Measurements from ENCODE around the gene SLC2A8. TPM values are rescaled to one million over a fixed set of nuclear protein-coding genes. Genes with fewer than 3 reads are reported as not detected.
A peak's percentile ranks its signal among the peaks of the same experiment; 100 is the strongest.

SLC2A8 gene
- polyA plus RNA-seq (2013, experiment 1 of 4), result 15.7 TPM
- polyA plus RNA-seq (2013, experiment 2 of 4), result 16.0 TPM
- 18.6 TPM for polyA plus RNA-seq (2013, experiment 3 of 4)
- 19.7 TPM for polyA plus RNA-seq (2013, experiment 4 of 4)

DNA sequence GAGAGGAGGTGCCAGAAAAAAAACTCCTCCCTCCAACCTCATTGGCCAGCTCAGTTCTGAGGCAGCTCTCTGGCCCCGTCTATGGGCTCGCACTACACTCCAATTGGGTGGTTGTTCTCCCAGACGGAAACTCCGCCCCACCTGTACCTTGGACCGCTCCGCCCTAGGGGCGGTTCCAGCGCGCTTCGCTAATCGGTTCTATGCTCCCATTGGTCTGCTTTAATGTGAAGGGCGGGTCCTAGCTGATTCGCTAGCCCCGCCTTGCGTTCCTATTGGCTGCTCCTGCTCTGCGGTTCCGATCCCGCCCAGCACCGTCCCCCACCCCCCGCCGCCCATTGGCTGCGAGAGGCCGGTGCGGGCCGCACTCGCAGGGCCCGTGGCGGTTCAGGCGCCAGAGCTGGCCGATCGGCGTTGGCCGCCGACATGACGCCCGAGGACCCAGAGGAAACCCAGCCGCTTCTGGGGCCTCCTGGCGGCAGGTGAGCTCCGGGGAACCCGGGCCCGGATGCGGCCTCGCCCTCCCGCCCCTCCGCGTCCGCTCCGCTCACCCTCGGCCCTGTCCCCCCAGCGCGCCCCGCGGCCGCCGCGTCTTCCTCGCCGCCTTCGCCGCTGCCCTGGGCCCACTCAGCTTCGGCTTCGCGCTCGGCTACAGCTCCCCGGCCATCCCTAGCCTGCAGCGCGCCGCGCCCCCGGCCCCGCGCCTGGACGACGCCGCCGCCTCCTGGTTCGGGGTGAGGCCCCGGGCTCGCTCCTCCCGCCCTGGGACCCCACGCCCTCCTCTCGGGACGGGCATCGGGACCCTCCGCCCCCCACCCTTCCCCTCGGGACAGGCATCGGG, at the start of gene SLC2A8:
Gene SLC2A8, plus strand, starts transcription at position 362 of the 838 bp plus-strand sequence. Its CDS starts 62 bp downstream, at position 424.
- Histone ChIP-seq H3K4me1 (ENCODE audit: control insufficient read depth, insufficient read depth, low read length) (no peaks in the 10 kb centered on the region), H3K4me3 (ENCODE audit: insufficient read depth, low read depth, low read length) (peak within 1 kb of the TSS; percentile 55), H3K36me3 (ENCODE audit: control insufficient read depth, insufficient read depth, low read length) (no peaks in the 10 kb centered on the region), H3K9me3 (ENCODE audit: control insufficient read depth, low read length) (no peaks in the 10 kb centered on the region), H3K27ac (ENCODE audit: insufficient read depth, low read depth, low read length, poor library complexity, severe bottlenecking) (no peak within 1 kb of the TSS), H3K27me3 (ENCODE audit: control insufficient read depth, insufficient read depth, low read length, poor library complexity, severe bottlenecking) (peaks cover 25% of the 10 kb centered on the region)
- 0% methylated on average over 87 of the region's 87 CpGs for WGBS, 2 experiments

DNA sequence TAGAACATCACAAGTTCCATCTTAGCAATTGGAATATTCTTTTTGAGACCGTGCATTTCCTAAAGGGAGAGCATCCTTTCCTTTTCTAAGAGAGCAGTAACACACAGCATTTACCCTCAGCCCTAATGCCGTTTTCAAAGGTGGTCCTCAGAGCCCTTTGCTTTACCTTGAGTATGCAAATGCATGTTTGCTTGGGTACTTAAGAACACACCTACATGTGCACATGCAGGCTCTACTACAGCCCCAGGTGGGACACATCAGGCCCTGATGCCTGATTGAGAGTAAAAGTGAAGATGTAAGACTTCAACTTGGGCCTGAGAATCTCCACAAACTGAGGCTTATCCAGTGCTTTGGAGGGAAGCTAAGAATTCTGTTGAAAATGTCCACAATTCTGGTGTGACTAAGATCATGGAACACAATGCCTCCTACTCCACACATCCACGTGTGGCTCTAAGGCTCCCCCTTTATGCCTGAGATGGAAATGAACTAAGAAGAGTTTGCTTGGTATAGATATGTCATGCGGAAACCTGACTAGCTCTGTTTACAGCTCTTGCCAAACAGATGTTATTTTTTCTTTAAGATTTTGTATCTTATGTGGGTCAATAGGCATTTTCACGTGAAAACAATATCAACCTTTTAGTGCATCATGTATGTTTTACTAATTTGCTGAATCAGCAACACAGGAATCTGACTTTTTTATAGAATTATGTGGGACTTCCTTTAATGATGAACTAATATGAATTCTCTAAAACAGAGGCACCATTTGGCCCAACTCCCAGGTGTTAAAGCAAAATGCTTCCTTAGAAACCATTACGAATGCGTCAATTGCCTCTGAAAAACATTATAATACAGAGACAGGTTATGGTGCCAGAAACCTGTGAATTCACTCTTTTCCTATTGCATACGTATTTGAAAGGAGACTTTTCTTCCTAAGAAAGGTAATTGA, 48.9 kb upstream of the SLC2A8 start:
- H3K36me3 ChIP-seq (ENCODE audit: control insufficient read depth, insufficient read depth, low read length), result no peaks in the 10 kb centered on the region
- H3K9me3 ChIP-seq (ENCODE audit: control insufficient read depth, low read length), result no peaks in the 10 kb centered on the region
- no peak overlapping the region for H3K4me3 ChIP-seq (ENCODE audit: insufficient read depth, low read depth, low read length)
- WGBS, 2 experiments, result 89% methylated on average over 7 to 8 of the region's 8 CpGs
- no peaks in the 10 kb centered on the region for H3K27me3 ChIP-seq (ENCODE audit: control insufficient read depth, insufficient read depth, low read length, poor library complexity, severe bottlenecking)
- no peaks in the 10 kb centered on the region for H3K4me1 ChIP-seq (ENCODE audit: control insufficient read depth, insufficient read depth, low read length)
- no peak overlapping the region for H3K27ac ChIP-seq (ENCODE audit: insufficient read depth, low read depth, low read length, poor library complexity, severe bottlenecking)

DNA sequence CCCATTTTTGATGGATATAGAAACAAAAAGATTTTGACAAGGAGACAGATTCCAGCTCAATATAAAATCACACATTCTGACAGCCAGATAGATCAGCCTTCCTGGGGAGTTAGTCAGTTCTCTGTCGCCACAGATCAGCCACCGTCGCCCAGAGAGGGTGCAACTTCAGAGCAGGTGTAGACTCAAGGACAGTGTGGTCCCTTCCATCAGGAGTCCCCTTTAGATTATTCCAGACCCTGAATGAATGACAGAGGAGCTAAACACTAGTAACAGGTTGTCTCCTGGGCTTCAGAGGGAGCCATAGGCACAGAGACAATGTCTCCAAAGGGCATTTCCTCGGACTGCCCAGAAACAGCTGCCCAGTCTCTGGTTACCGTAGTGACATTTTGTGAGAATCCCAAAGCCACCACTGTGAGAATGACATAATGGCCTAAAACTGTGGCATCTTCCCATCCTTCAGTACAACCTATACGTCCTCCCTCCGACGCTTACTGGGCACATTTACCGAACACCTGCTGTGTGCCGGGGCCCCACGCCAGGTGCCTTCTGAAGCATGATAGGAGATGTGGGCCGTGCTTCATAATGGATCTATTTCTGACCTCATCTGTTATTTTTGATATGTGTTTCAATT, 47.4 kb upstream of the SLC2A8 start:
- Histone ChIP-seq H3K36me3 (ENCODE audit: control insufficient read depth, insufficient read depth, low read length) (no peaks in the 10 kb centered on the region), H3K4me1 (ENCODE audit: control insufficient read depth, insufficient read depth, low read length) (peaks cover 6% of the 10 kb centered on the region), H3K4me3 (ENCODE audit: insufficient read depth, low read depth, low read length) (no peak overlapping the region), H3K27me3 (ENCODE audit: control insufficient read depth, insufficient read depth, low read length, poor library complexity, severe bottlenecking) (no peaks in the 10 kb centered on the region), H3K9me3 (ENCODE audit: control insufficient read depth, low read length) (no peaks in the 10 kb centered on the region), H3K27ac (ENCODE audit: insufficient read depth, low read depth, low read length, poor library complexity, severe bottlenecking) (no peak overlapping the region)
- WGBS, 2 experiments, result 91 to 92% methylated on average over 12 of the region's 12 CpGs

GRCh38 chr9:127351182-127352166, 45.5 kb upstream of the SLC2A8 start:
- Histone ChIP-seq H3K27me3 (ENCODE audit: control insufficient read depth, insufficient read depth, low read length, poor library complexity, severe bottlenecking) (no peaks in the 10 kb centered on the region), H3K36me3 (ENCODE audit: control insufficient read depth, insufficient read depth, low read length) (no peaks in the 10 kb centered on the region), H3K9me3 (ENCODE audit: control insufficient read depth, low read length) (no peaks in the 10 kb centered on the region), H3K27ac (ENCODE audit: insufficient read depth, low read depth, low read length, poor library complexity, severe bottlenecking) (no peak overlapping the region), H3K4me3 (ENCODE audit: insufficient read depth, low read depth, low read length) (no peak overlapping the region), H3K4me1 (ENCODE audit: control insufficient read depth, insufficient read depth, low read length) (peaks cover 6% of the 10 kb centered on the region)
- whole genome bisulfite sequencing, 2 experiments, result 93 to 95% methylated on average over 4 of the region's 4 CpGs

DNA sequence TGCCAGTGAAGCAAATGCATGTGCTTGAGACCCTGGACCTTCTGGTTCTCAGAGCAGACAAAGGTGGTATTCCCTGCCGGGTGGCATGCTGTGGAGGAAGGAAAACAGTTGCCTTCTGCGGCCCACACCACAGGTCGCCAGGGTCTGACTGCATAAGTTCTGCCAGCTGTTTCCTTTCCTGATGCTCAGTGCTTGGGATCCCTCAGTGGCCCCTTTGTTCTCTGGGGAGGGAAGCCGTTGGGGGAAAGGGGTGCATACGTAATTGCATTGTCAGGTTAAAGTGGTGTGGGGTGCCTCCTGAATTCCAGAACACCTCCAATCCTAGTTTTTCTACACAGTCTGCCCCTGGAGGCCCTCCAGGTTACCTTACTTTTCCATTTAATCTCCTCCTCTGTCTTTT, 43.1 kb upstream of the SLC2A8 start:
- H3K4me3 ChIP-seq (ENCODE audit: insufficient read depth, low read depth, low read length), result no peak overlapping the region
- no peaks in the 10 kb centered on the region for H3K36me3 ChIP-seq (ENCODE audit: control insufficient read depth, insufficient read depth, low read length)
- WGBS, 2 experiments, result 49 to 50% methylated on average over 5 of the region's 5 CpGs
- H3K27me3 ChIP-seq (ENCODE audit: control insufficient read depth, insufficient read depth, low read length, poor library complexity, severe bottlenecking), result no peaks in the 10 kb centered on the region
- H3K27ac ChIP-seq (ENCODE audit: insufficient read depth, low read depth, low read length, poor library complexity, severe bottlenecking), result no peak overlapping the region
- no peaks in the 10 kb centered on the region for H3K9me3 ChIP-seq (ENCODE audit: control insufficient read depth, low read length)
- H3K4me1 ChIP-seq (ENCODE audit: control insufficient read depth, insufficient read depth, low read length), result peaks cover 6% of the 10 kb centered on the region

DNA sequence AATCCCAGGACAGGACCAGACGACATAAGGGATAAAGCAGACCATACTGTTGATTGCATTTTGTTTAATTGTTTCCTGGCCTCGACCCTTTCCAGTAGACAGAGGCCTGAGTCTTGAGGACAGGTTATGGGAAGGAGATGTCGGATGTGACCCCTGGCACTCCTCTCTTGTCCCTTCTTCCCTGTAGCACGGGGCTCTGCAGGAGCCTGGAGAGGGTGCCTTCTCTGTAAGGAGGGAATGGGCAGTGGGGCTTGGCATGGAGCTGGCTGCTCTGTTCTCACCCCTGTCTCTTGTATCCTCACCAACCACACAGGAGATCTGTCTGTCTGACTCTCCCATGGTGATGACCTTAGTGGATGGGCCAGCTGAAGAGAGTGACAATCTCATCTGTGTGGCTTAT, 40.1 kb upstream of the SLC2A8 start:
- Histone ChIP-seq H3K4me3 (ENCODE audit: insufficient read depth, low read depth, low read length) (no peak overlapping the region), H3K4me1 (ENCODE audit: control insufficient read depth, insufficient read depth, low read length) (peaks cover 6% of the 10 kb centered on the region), H3K36me3 (ENCODE audit: control insufficient read depth, insufficient read depth, low read length) (no peaks in the 10 kb centered on the region), H3K27me3 (ENCODE audit: control insufficient read depth, insufficient read depth, low read length, poor library complexity, severe bottlenecking) (no peaks in the 10 kb centered on the region), H3K9me3 (ENCODE audit: control insufficient read depth, low read length) (no peaks in the 10 kb centered on the region), H3K27ac (ENCODE audit: insufficient read depth, low read depth, low read length, poor library complexity, severe bottlenecking) (no peak overlapping the region)
- 94 to 97% methylated on average over 4 of the region's 4 CpGs for WGBS, 2 experiments

- peaks cover 6% of the 10 kb centered on the region for H3K4me1 ChIP-seq (ENCODE audit: control insufficient read depth, insufficient read depth, low read length)
- H3K4me3 ChIP-seq (ENCODE audit: insufficient read depth, low read depth, low read length), result no peak overlapping the region
- H3K9me3 ChIP-seq (ENCODE audit: control insufficient read depth, low read length), result no peaks in the 10 kb centered on the region
- no peaks in the 10 kb centered on the region for H3K36me3 ChIP-seq (ENCODE audit: control insufficient read depth, insufficient read depth, low read length)
- no peak overlapping the region for H3K27ac ChIP-seq (ENCODE audit: insufficient read depth, low read depth, low read length, poor library complexity, severe bottlenecking)
- no peaks in the 10 kb centered on the region for H3K27me3 ChIP-seq (ENCODE audit: control insufficient read depth, insufficient read depth, low read length, poor library complexity, severe bottlenecking)
- 92 to 94% methylated on average over 3 of the region's 3 CpGs for WGBS, 2 experiments
These were observed 38.9 kb upstream of the SLC2A8 start for GRCh38 chr9:127358023-127358535.

GRCh38 chr9:127358770-127359169, 38.2 kb upstream of the SLC2A8 start:
- WGBS, 2 experiments, result 97 to 99% methylated on average over 3 of the region's 3 CpGs
- Histone ChIP-seq H3K27ac (ENCODE audit: insufficient read depth, low read depth, low read length, poor library complexity, severe bottlenecking) (no peak overlapping the region), H3K27me3 (ENCODE audit: control insufficient read depth, insufficient read depth, low read length, poor library complexity, severe bottlenecking) (no peaks in the 10 kb centered on the region), H3K4me3 (ENCODE audit: insufficient read depth, low read depth, low read length) (no peak overlapping the region), H3K9me3 (ENCODE audit: control insufficient read depth, low read length) (no peaks in the 10 kb centered on the region), H3K36me3 (ENCODE audit: control insufficient read depth, insufficient read depth, low read length) (no peaks in the 10 kb centered on the region), H3K4me1 (ENCODE audit: control insufficient read depth, insufficient read depth, low read length) (peaks cover 5% of the 10 kb centered on the region)

DNA sequence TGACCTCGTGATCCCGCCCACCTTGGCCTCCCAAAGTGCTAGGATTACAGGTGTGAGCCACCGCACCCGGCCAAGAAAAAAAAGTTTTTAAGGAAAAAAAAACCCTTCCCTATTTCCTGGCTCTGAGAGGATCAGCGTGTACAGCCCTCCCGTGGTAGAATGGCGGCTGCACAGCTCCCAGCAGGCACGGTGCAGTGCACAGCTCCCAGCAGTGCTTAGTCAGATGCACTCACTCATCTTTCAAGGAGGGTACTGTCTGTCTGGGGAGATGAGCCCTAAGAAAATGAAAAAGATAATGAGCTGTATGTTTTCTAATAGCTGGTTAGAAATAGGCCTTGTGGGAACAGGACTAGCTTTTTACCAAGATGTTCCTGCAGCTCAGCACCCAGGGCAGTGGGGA, 36.7 kb upstream of the SLC2A8 start:
- 88% methylated on average over 8 of the region's 8 CpGs for WGBS, 2 experiments
- no peaks in the 10 kb centered on the region for H3K4me1 ChIP-seq (ENCODE audit: control insufficient read depth, insufficient read depth, low read length)
- no peaks in the 10 kb centered on the region for H3K36me3 ChIP-seq (ENCODE audit: control insufficient read depth, insufficient read depth, low read length)
- no peak overlapping the region for H3K27ac ChIP-seq (ENCODE audit: insufficient read depth, low read depth, low read length, poor library complexity, severe bottlenecking)
- H3K9me3 ChIP-seq (ENCODE audit: control insufficient read depth, low read length), result no peaks in the 10 kb centered on the region
- no peaks in the 10 kb centered on the region for H3K27me3 ChIP-seq (ENCODE audit: control insufficient read depth, insufficient read depth, low read length, poor library complexity, severe bottlenecking)
- H3K4me3 ChIP-seq (ENCODE audit: insufficient read depth, low read depth, low read length), result no peak overlapping the region
